HEK293 (cell line): ENCODE results near the gene NHEJ1.

Source experiments
- CTCF ChIA-PET: fragments of 350-600 bp; formaldehyde crosslinking; extraction: SDS; loops from one replicate; lab custom pipeline; 2021; ENCODE audit warnings: antibody characterized with exemption; lab: Yijun Ruan, JAX
- POLR2A ChIA-PET: fragments of 300-600 bp; formaldehyde crosslinking; extraction: SDS; loops from one replicate; lab custom pipeline; 2020; ENCODE audit warnings: antibody characterized with exemption, inconsistent platforms; lab: Yijun Ruan, JAX
- H3K27ac ChIP-seq: fragments of 200-500 bp; sonication (Bioruptor generic); 2 replicates; pipeline ENCODE4 v1.5.1; 2014; ENCODE audit warnings: low read depth, low read length, control low read depth, inconsistent platforms; ENCODE audit errors: extremely low read depth
- H3K36me3 ChIP-seq, 2 experiments: fragments of 200-500 bp in 1 of 2; sonication (Bioruptor generic) in 1 of 2; 1 replicate in 1 of 2; 2 replicates in 1 of 2; pipeline ENCODE4 v1.5.1; 2014 to 2017; ENCODE audit warnings: inconsistent platforms in 2 of 2, low read length in 2 of 2; ENCODE audit not compliant: control insufficient read depth in 2 of 2, insufficient read depth in 1 of 2
- H3K4me1 ChIP-seq: fragments of 200-500 bp; sonication (Bioruptor generic); 2 replicates; pipeline ENCODE4 v1.5.1; 2014; ENCODE audit warnings: mild to moderate bottlenecking, low read length, inconsistent platforms; ENCODE audit not compliant: control insufficient read depth, insufficient read depth
- H3K4me3 ChIP-seq: 2 replicates; pipeline ENCODE4 v1.5.1; 2011; ENCODE audit warnings: low read depth, mild to moderate bottlenecking, control low read depth, low read length, moderate library complexity
- H3K9me3 ChIP-seq: fragments of 200-500 bp; sonication (Bioruptor generic); 2 replicates; pipeline ENCODE4 v1.5.1; 2014; ENCODE audit warnings: low read depth, low read length, inconsistent platforms; ENCODE audit not compliant: control insufficient read depth, insufficient read depth
- GLIS1 ChIP-seq: fragments of 450-650 bp; formaldehyde crosslinking; IDR thresholded peaks from 2 replicates; pipeline ENCODE4 v1.5.1; 2016; ENCODE audit warnings: missing biosample characterization, missing genetic modification characterization
- HOXA7 ChIP-seq: sonication (generic); formaldehyde crosslinking; IDR thresholded peaks from 2 replicates; pipeline ENCODE4 v1.8.1; 2022; ENCODE audit warnings: missing genetic modification reagents, borderline replicate concordance
- PRDM2 ChIP-seq: fragments of 450-650 bp; formaldehyde crosslinking; IDR thresholded peaks from 2 replicates; pipeline ENCODE4 v1.5.1; 2016; ENCODE audit warnings: missing biosample characterization, missing genetic modification characterization, borderline replicate concordance
- TCF7L2 ChIP-seq: IDR thresholded peaks from 2 replicates; pipeline ENCODE4 v1.6.1; 2011; ENCODE audit warnings: low read depth, mild to moderate bottlenecking, inconsistent platforms, low read length, moderate library complexity, borderline replicate concordance
- ZFP37 ChIP-seq: fragments of 450-650 bp; formaldehyde crosslinking; IDR thresholded peaks from 2 replicates; pipeline ENCODE4 v1.5.1; 2016; ENCODE audit warnings: missing biosample characterization, missing genetic modification characterization
- ZNF174 ChIP-seq: fragments of 450-650 bp; formaldehyde crosslinking; IDR thresholded peaks from 2 replicates; pipeline ENCODE4 v1.5.0; 2017; ENCODE audit warnings: missing biosample characterization, mild to moderate bottlenecking, missing genetic modification characterization
- ZNF248 ChIP-seq: fragments of 450-650 bp; formaldehyde crosslinking; IDR thresholded peaks from 2 replicates; pipeline ENCODE4 v1.5.1; 2017; ENCODE audit warnings: missing biosample characterization, missing genetic modification characterization
- ZNF341 ChIP-seq: fragments of 450-650 bp; formaldehyde crosslinking; IDR thresholded peaks from 2 replicates; pipeline ENCODE4; 2016; ENCODE audit warnings: low read depth, missing biosample characterization, missing genetic modification characterization
- ZNF366 ChIP-seq: fragments of 450-650 bp; formaldehyde crosslinking; conservative IDR thresholded peaks from 2 replicates; pipeline ENCODE4 v1.5.1; 2016; ENCODE audit warnings: missing biosample characterization, missing genetic modification characterization
- ZNF423 ChIP-seq: fragments of 450-650 bp; formaldehyde crosslinking; IDR thresholded peaks from 2 replicates; pipeline ENCODE4 v1.5.1; 2016; ENCODE audit warnings: missing biosample characterization, missing genetic modification characterization
- ZNF530 ChIP-seq: fragments of 450-650 bp; formaldehyde crosslinking; IDR thresholded peaks from 2 replicates; pipeline ENCODE4 v1.5.1; 2016; ENCODE audit warnings: low read depth, missing biosample characterization, missing genetic modification characterization
- ZNF555 ChIP-seq: fragments of 450-650 bp; formaldehyde crosslinking; conservative IDR thresholded peaks from 2 replicates; pipeline ENCODE4 v1.5.1; 2017; ENCODE audit warnings: missing biosample characterization, mild to moderate bottlenecking, missing genetic modification characterization, inconsistent platforms
- ZNF561 ChIP-seq: fragments of 450-650 bp; IDR thresholded peaks from 2 replicates; pipeline ENCODE4 v1.5.1; 2018; ENCODE audit warnings: missing biosample characterization, missing genetic modification characterization, borderline replicate concordance
- ZNF600 ChIP-seq: fragments of 450-650 bp; formaldehyde crosslinking; IDR thresholded peaks from 2 replicates; pipeline ENCODE4 v1.5.1; 2016; ENCODE audit warnings: missing biosample characterization, missing genetic modification characterization
- ZNF623 ChIP-seq: fragments of 450-650 bp; formaldehyde crosslinking; IDR thresholded peaks from 2 replicates; pipeline ENCODE4 v1.5.1; 2016; ENCODE audit warnings: missing biosample characterization, missing genetic modification characterization
- ZNF654 ChIP-seq: fragments of 450-650 bp; formaldehyde crosslinking; IDR thresholded peaks from 2 replicates; pipeline ENCODE4 v1.5.1; 2016; ENCODE audit warnings: low read depth, missing biosample characterization, missing genetic modification characterization
- ZNF664 ChIP-seq: fragments of 450-650 bp; formaldehyde crosslinking; IDR thresholded peaks from 2 replicates; pipeline ENCODE4 v1.5.1; 2016; ENCODE audit warnings: missing biosample characterization, missing genetic modification characterization
- ZNF670 ChIP-seq: fragments of 450-650 bp; formaldehyde crosslinking; IDR thresholded peaks from 2 replicates; pipeline ENCODE4 v1.5.1; 2016; ENCODE audit warnings: missing biosample characterization, missing genetic modification characterization, low read depth
- ZNF791 ChIP-seq: fragments of 450-650 bp; formaldehyde crosslinking; IDR thresholded peaks from 2 replicates; pipeline ENCODE4 v1.5.1; 2016; ENCODE audit warnings: missing biosample characterization, missing genetic modification characterization
- ZSCAN23 ChIP-seq: fragments of 450-650 bp; formaldehyde crosslinking; IDR thresholded peaks from 2 replicates; pipeline ENCODE4 v1.5.1; 2016; ENCODE audit warnings: missing biosample characterization, missing genetic modification characterization
- ZSCAN4 ChIP-seq: fragments of 450-650 bp; formaldehyde crosslinking; IDR thresholded peaks from 2 replicates; pipeline ENCODE4 v1.5.1; 2017; ENCODE audit warnings: missing biosample characterization, missing genetic modification characterization

NHEJ1 gene

GRCh38 chr2:219094171-219094570 lies 66.4 kb downstream of the NHEJ1 start:
- H3K27ac ChIP-seq = no peak overlapping the region
- CTCF ChIA-PET = interaction anchor here (2.8 kb wide), 1 partner anchor 25 kb away, joined by 8 read pairs; no protein-coding TSS in a partner anchor
- no peaks in the 10 kb centered on the region for H3K4me1 ChIP-seq
- no peak overlapping the region for H3K4me3 ChIP-seq
- POLR2A ChIA-PET = no interaction called here
- H3K9me3 ChIP-seq = no peaks in the 10 kb centered on the region
- TF ChIP-seq ZNF561 (tag by site-specific recombination) = no peak
- TF ChIP-seq ZNF664 (tag by site-specific recombination) = no peak
- TF ChIP-seq ZFP37 (tag by site-specific recombination) = no peak
- no peak for TF ChIP-seq ZSCAN23 (tag by site-specific recombination)
- no peak for TF ChIP-seq ZNF174 (tag by site-specific recombination)
- no peak for TF ChIP-seq ZNF366
- TF ChIP-seq GLIS1 (tag by site-specific recombination) = no peak
- TF ChIP-seq HOXA7 (CRISPR knock-in tag) = no peak
- TF ChIP-seq ZSCAN4 (tag by site-specific recombination) = no peak
- no peak for TF ChIP-seq ZNF600 (tag by site-specific recombination)
- TF ChIP-seq ZNF341 (tag by site-specific recombination) = no peak
- TF ChIP-seq ZNF530 (tag by site-specific recombination) = no peak
- TF ChIP-seq TCF7L2 = no peak
- no peaks in the 10 kb centered on the region for H3K36me3 ChIP-seq

- ChIA-PET POLR2A (no interaction called here), CTCF (interaction anchor here (0.6 to 1.7 kb wide), 10 partner anchors 13 to 858 kb away, joined by 3 to 8 read pairs (median 4); no protein-coding TSS in a partner anchor)
- Histone ChIP-seq H3K27ac (no peak overlapping the region), H3K4me1 (no peaks in the 10 kb centered on the region), H3K36me3 (no peaks in the 10 kb centered on the region), H3K4me3 (no peak overlapping the region), H3K9me3 (no peaks in the 10 kb centered on the region)
- no peak for TF ChIP-seq ZNF670 (tag by site-specific recombination)
- TF ChIP-seq ZNF654 (tag by site-specific recombination) = no peak
- no peak for TF ChIP-seq ZNF248 (tag by site-specific recombination)
- TF ChIP-seq ZNF555 (tag by site-specific recombination) = no peak
- no peak for TF ChIP-seq PRDM2 (tag by site-specific recombination)
- TF ChIP-seq ZNF623 (tag by site-specific recombination) = no peak
- TF ChIP-seq ZNF423 (tag by site-specific recombination) = no peak
- no peak for TF ChIP-seq ZNF791 (tag by site-specific recombination)
Observed at GRCh38 chr2:219090436-219091299, 69.9 kb downstream of the NHEJ1 start.
